ENCODE measurements around the gene TENM4. TPM values are rescaled to one million over a fixed set of nuclear protein-coding genes. Genes with fewer than 3 reads are reported as not detected.

TENM4 gene
- total and polyA plus RNA-seq, 10 of the 15 experiments (the other 5 are each of a cell fraction or from before 2014, with no cell fraction given): 0.03 to 0.12 (median 0.06) TPM; not detected in 7

DNA sequence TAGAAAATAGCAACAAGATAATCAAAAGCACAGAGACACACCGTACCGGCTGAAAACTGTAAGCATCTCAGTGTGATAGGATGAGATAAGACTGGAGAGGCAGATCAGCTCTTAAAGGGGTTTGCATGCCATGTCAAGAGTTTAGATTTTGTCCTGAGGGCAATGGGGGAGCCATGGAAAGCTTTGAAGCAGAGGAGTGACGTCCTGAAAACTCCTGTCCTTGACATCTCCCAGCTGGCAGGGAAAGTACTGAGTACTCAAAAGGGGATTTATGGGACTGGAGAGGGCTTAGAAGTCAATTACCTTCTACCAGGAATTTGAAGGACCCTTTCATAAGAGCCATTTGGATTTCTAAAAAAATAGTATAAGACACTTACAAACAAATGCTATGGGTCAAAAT lies 445.7 kb downstream of the TENM4 start (continued):
- no peak for TF ChIP-seq EGR1 (IDR thresholded peaks at IDR 0.05; ENCODE audit: borderline replicate concordance in 1 of 2, low read depth in 2 of 2, low read length in 2 of 2)
- no peak for TF ChIP-seq RB1 (IDR thresholded peaks at IDR 0.05; ENCODE audit: borderline replicate concordance)
- TF ChIP-seq GABPA (IDR thresholded peaks at IDR 0.05; ENCODE audit: low read depth): no peak
- TF ChIP-seq MEF2B (IDR thresholded peaks at IDR 0.05; ENCODE audit: partially characterized antibody, poor library complexity, severe bottlenecking): no peak
- no peak for TF ChIP-seq SMC3 (IDR thresholded peaks at IDR 0.05; ENCODE audit: borderline replicate concordance, low read length)
- TF ChIP-seq, protein P1, sequence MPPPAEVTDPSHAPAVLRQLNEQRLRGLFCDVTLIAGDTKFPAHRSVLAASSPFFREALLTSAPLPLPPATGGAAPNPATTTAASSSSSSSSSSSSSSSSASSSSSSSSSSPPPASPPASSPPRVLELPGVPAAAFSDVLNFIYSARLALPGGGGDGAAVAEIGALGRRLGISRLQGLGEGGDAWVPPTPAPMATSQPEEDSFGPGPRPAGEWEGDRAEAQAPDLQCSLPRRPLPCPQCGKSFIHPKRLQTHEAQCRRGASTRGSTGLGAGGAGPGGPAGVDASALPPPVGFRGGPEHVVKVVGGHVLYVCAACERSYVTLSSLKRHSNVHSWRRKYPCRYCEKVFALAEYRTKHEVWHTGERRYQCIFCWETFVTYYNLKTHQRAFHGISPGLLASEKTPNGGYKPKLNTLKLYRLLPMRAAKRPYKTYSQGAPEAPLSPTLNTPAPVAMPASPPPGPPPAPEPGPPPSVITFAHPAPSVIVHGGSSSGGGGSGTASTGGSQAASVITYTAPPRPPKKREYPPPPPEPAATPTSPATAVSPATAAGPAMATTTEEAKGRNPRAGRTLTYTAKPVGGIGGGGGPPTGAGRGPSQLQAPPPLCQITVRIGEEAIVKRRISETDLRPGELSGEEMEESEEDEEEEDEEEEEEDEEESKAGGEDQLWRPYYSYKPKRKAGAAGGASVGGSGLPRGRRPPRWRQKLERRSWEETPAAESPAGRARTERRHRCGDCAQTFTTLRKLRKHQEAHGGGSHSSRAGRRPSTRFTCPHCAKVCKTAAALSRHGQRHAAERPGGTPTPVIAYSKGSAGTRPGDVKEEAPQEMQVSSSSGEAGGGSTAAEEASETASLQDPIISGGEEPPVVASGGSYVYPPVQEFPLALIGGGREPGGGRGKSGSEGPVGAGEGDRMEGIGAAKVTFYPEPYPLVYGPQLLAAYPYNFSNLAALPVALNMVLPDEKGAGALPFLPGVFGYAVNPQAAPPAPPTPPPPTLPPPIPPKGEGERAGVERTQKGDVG (CRISPR knock-in tag; IDR thresholded peaks at IDR 0.05): no peak
- no peak for TF ChIP-seq SUPT20H (IDR thresholded peaks at IDR 0.05; ENCODE audit: borderline replicate concordance, control insufficient read depth, low read depth, low read length)

DNA sequence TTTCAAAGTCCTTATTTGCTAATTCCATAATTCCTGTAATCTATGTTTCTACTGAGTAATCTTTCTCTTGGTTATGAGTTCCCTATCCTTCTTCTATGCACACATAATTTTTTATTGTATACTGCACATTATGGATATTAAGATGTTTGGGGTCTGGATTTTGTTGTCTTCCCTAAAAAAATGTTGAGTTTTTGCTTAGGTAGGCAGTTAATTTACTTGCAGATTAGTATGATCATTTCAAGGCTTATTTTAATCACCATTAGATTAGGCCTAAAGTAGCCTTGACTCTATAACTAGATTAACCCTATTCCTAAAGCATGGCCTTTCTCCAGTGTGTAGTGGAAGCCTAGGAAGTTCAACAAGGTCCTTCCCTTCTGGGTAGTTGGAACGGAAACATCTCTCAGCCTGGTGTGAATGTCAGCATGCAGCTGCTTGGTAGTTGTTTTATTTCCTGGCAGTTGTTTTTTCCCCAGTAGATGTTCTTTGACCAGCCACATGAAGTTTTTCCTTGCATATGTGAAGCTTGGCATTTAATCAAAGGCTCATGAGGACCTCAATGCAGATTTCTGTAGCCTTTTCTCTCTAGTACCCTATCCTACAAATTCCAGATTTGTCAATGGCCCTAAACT lies 446.9 kb downstream of the TENM4 start:
- Histone ChIP-seq H3K36me3 (ENCODE audit: control insufficient read depth in 2 of 2, insufficient read depth in 2 of 2, low read length in 1 of 2) (no peaks in the 10 kb centered on the region), H3K9ac (ENCODE audit: control insufficient read depth, insufficient read depth, low read length) (no peak overlapping the region), H4K20me1 (ENCODE audit: control insufficient read depth, insufficient read depth) (no peaks in the 10 kb centered on the region), H3K27me3 (replicated peaks in 1 of 2; ENCODE audit: control insufficient read depth in 2 of 2, insufficient read depth in 2 of 2, low read length in 1 of 2) (no peaks in the 10 kb centered on the region; a peak in 1 of 4 replicates), H3K79me2 (ENCODE audit: control insufficient read depth, insufficient read depth, low read length) (no peaks in the 10 kb centered on the region), H2AFZ (ENCODE audit: control insufficient read depth, low read depth, low read length) (no peak overlapping the region), H3K27ac (ENCODE audit: control insufficient read depth, insufficient read depth) (no peak overlapping the region), H3K4me2 (ENCODE audit: control insufficient read depth, insufficient read depth) (no peak overlapping the region), H3K4me1 (ENCODE audit: control insufficient read depth, insufficient read depth, low read length) (no peaks in the 10 kb centered on the region), H3K4me3 (no peak overlapping the region), H3K9me3 (replicated peaks; ENCODE audit: control insufficient read depth, insufficient read depth, low read length) (no peaks in the 10 kb centered on the region)
- in situ Hi-C loops (cut with MboI) (no loop called here), intact Hi-C loops (cut with micrococcal nuclease; ENCODE audit: unreplicated experiment) (no loop called here)
- no TSS peak for BruUV-seq (replicated peaks)
- ChIA-PET CTCF (no interaction called here), POLR2A (no interaction called here), SMC1A (ENCODE audit: uncharacterized antibody, unreplicated experiment) (no interaction called here), RAD21 (ENCODE audit: unreplicated experiment) (no interaction called here)
- WGBS (ENCODE audit: insufficient coverage, insufficient replicate concordance, low lambda C conversion rate, missing lambda C conversion rate): 71% methylated on average over 1 of the region's 1 CpG
- ATAC-seq (no peak), DNase-seq (ENCODE audit: low read depth, low spot score) (no peak), FAIRE-seq (no peak)
- TF ChIP-seq SIN3A (IDR thresholded peaks at IDR 0.05; ENCODE audit: low read depth, low read length) (no peak), IRF4 (IDR thresholded peaks at IDR 0.05; ENCODE audit: low read depth, low read length) (no peak), HSF1 (IDR thresholded peaks at IDR 0.05; ENCODE audit: low read depth, low read length) (no peak), CHD1 (IDR thresholded peaks at IDR 0.05; ENCODE audit: low read depth, low read length) (no peak), NFXL1 (IDR thresholded peaks at IDR 0.05; ENCODE audit: borderline replicate concordance) (no peak), SMAD5 (IDR thresholded peaks at IDR 0.05; ENCODE audit: low read depth) (no peak), GABPA (IDR thresholded peaks at IDR 0.05; ENCODE audit: low read depth) (no peak), TCF12 (IDR thresholded peaks at IDR 0.05; ENCODE audit: low read depth, low read length) (no peak)
- TF ChIP-seq, protein P2, sequence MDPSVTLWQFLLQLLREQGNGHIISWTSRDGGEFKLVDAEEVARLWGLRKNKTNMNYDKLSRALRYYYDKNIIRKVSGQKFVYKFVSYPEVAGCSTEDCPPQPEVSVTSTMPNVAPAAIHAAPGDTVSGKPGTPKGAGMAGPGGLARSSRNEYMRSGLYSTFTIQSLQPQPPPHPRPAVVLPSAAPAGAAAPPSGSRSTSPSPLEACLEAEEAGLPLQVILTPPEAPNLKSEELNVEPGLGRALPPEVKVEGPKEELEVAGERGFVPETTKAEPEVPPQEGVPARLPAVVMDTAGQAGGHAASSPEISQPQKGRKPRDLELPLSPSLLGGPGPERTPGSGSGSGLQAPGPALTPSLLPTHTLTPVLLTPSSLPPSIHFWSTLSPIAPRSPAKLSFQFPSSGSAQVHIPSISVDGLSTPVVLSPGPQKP (IDR thresholded peaks at IDR 0.05; ENCODE audit: low read depth, low read length): no peak
